IMR-90 (cell line): Measurements from ENCODE around the gene RALGAPA1. TPM values are rescaled to one million over a fixed set of nuclear protein-coding genes. Genes with fewer than 3 reads are reported as not detected.

Source experiments
- ATAC-seq: fragments of 200-7000 bp; cut with Tn5 transposase; 2 replicates; pipeline ENCODE4 v1.9.1; 2020; ENCODE audit warnings: low read depth, mild to moderate bottlenecking, moderate library complexity
- BruUV-seq: library from RNA; stranded (reverse); fragments of 400-500 nt; replicated peaks from 2 replicates; lab custom pipeline; 2021; lab: Mats Ljungman, UMichigan
- CTCF ChIA-PET: fragments of 300-600 bp; formaldehyde crosslinking; extraction: SDS; loops from one replicate; lab custom pipeline; 2021; ENCODE audit warnings: antibody characterized with exemption; lab: Yijun Ruan, JAX
- POLR2A ChIA-PET: fragments of 300-600 bp; sonication (Branson Sonifier 250); formaldehyde crosslinking; loops from one replicate; lab custom pipeline; 2022; ENCODE audit warnings: antibody characterized with exemption; ENCODE audit not compliant: unreplicated experiment; lab: Charles Lee
- DNase-seq: peaks from one replicate; pipeline ENCODE4 v3.0.0; 2013
- H2AFZ ChIP-seq: replicated peaks from 2 replicates; pipeline ENCODE3; 2013; ENCODE audit warnings: low read length, mild to moderate bottlenecking; ENCODE audit not compliant: poor library complexity
- H2AK5ac ChIP-seq: 2 replicates; pipeline ENCODE4 v1.6.1; 2013; ENCODE audit warnings: low read depth, low read length, inconsistent platforms
- H2AK9ac ChIP-seq: replicated peaks from 2 replicates; pipeline ENCODE3; 2013; ENCODE audit warnings: mild to moderate bottlenecking, low read depth, low read length, moderate library complexity; ENCODE audit not compliant: poor library complexity
- H2BK120ac ChIP-seq: 2 replicates; pipeline ENCODE4 v1.6.1; 2013; ENCODE audit warnings: low read depth, low read length, inconsistent platforms
- H2BK15ac ChIP-seq: 3 replicates; pipeline ENCODE4 v1.6.1; 2013; ENCODE audit warnings: low read depth, low read length, inconsistent platforms
- H2BK20ac ChIP-seq: 2 replicates; pipeline ENCODE4 v1.6.1; 2013; ENCODE audit warnings: low read depth, mild to moderate bottlenecking, inconsistent platforms, low read length, moderate library complexity
- H2BK5ac ChIP-seq: 2 replicates; pipeline ENCODE4 v1.6.1; 2013; ENCODE audit warnings: mild to moderate bottlenecking, low read depth, low read length, inconsistent platforms; ENCODE audit not compliant: poor library complexity, severe bottlenecking
- H3K14ac ChIP-seq: replicated peaks from 2 replicates; pipeline ENCODE4 v1.6.1; 2013; ENCODE audit warnings: low read depth, low read length, inconsistent platforms
- H3K18ac ChIP-seq: 2 replicates; pipeline ENCODE4 v1.6.1; 2013; ENCODE audit warnings: low read depth, low read length, control low read depth
- H3K23ac ChIP-seq: 2 replicates; pipeline ENCODE4 v1.6.1; 2013; ENCODE audit warnings: low read depth, low read length, inconsistent platforms
- H3K27ac ChIP-seq: 2 replicates; pipeline ENCODE4 v1.5.1; 2013; ENCODE audit warnings: mild to moderate bottlenecking, control low read depth, low read length; ENCODE audit not compliant: insufficient read depth
- H3K27me3 ChIP-seq: 2 replicates; pipeline ENCODE4 v1.6.1; 2013; ENCODE audit warnings: low read length; ENCODE audit not compliant: control insufficient read depth, insufficient read depth
- H3K36me3 ChIP-seq: 2 replicates; pipeline ENCODE4 v1.6.1; 2013; ENCODE audit warnings: low read length, mixed read lengths; ENCODE audit not compliant: control insufficient read depth, insufficient read depth
- H3K4ac ChIP-seq: 2 replicates; pipeline ENCODE4 v1.6.1; 2013; ENCODE audit warnings: low read depth, low read length, inconsistent platforms
- H3K4me1 ChIP-seq: 2 replicates; pipeline ENCODE4 v1.6.1; 2013; ENCODE audit warnings: low read length, mixed read lengths; ENCODE audit not compliant: control insufficient read depth, insufficient read depth
- H3K4me2 ChIP-seq: 2 replicates; pipeline ENCODE4 v1.6.1; 2013; ENCODE audit warnings: low read depth, mild to moderate bottlenecking, control low read depth, low read length, moderate library complexity
- H3K4me3 ChIP-seq: 2 replicates; pipeline ENCODE4 v1.5.1; 2013; ENCODE audit warnings: low read depth, mild to moderate bottlenecking, control low read depth, low read length, moderate library complexity; ENCODE audit not compliant: insufficient read depth
- H3K56ac ChIP-seq: 2 replicates; pipeline ENCODE4 v1.6.1; 2013; ENCODE audit warnings: low read length, inconsistent platforms; ENCODE audit not compliant: insufficient read depth; ENCODE audit errors: extremely low read depth
- H3K79me1 ChIP-seq, 2 experiments: 2 replicates each; pipeline ENCODE4 v1.6.1; 2013; ENCODE audit warnings: low read length in 2 of 2, inconsistent platforms in 1 of 2, low read depth in 1 of 2
- H3K9ac ChIP-seq: 2 replicates; pipeline ENCODE4 v1.6.1; 2013; ENCODE audit warnings: low read depth, low read length, control low read depth
- H3K9me1 ChIP-seq: 2 replicates; pipeline ENCODE4 v1.6.1; 2013; ENCODE audit warnings: low read length, inconsistent platforms; ENCODE audit not compliant: insufficient read depth
- H3K9me3 ChIP-seq: 2 replicates; pipeline ENCODE4 v1.6.1; 2013; ENCODE audit warnings: low read length; ENCODE audit not compliant: control insufficient read depth, insufficient read depth
- H4K20me1 ChIP-seq: 2 replicates; pipeline ENCODE4 v1.6.1; 2013; ENCODE audit warnings: low read length, inconsistent platforms; ENCODE audit not compliant: insufficient read depth
- H4K5ac ChIP-seq: 2 replicates; pipeline ENCODE4 v1.6.1; 2013; ENCODE audit warnings: mild to moderate bottlenecking, low read depth, low read length, control low read depth
- H4K8ac ChIP-seq, 2 experiments: 2 replicates each; pipeline ENCODE4 v1.6.1; 2013; ENCODE audit warnings: low read depth in 2 of 2, low read length in 2 of 2, control low read depth in 1 of 2, inconsistent platforms in 1 of 2
- H4K91ac ChIP-seq: 2 replicates; pipeline ENCODE4 v1.6.1; 2013; ENCODE audit warnings: low read depth, low read length, inconsistent platforms; ENCODE audit not compliant: insufficient read depth
- BHLHE40 ChIP-seq: fragments of 150-350 bp; IDR thresholded peaks from 2 replicates; pipeline ENCODE4 v1.6.1; 2016; ENCODE audit warnings: mild to moderate bottlenecking, low read depth, low read length
- CEBPB ChIP-seq: IDR thresholded peaks from 2 replicates; pipeline ENCODE4 v1.6.1; 2012; ENCODE audit warnings: low read depth, low read length, improper control_type of control experiment
- CHD1 ChIP-seq: IDR thresholded peaks from 2 replicates; pipeline ENCODE4 v1.6.1; 2012; ENCODE audit warnings: low read depth, low read length, improper control_type of control experiment
- CTCF ChIP-seq: conservative IDR thresholded peaks from 2 replicates; pipeline ENCODE4 v1.5.1; 2012; ENCODE audit warnings: mild to moderate bottlenecking, low read depth, low read length, improper control_type of control experiment
- FOS ChIP-seq: fragments of 150-350 bp; IDR thresholded peaks from 2 replicates; pipeline ENCODE4 v1.6.1; 2016; ENCODE audit warnings: low read depth, low read length
- MAFK ChIP-seq: IDR thresholded peaks from 2 replicates; pipeline ENCODE4 v1.6.1; 2012; ENCODE audit warnings: low read depth, low read length, improper control_type of control experiment
- MAZ ChIP-seq: IDR thresholded peaks from 2 replicates; pipeline ENCODE4 v1.6.1; 2012; ENCODE audit warnings: low read depth, mild to moderate bottlenecking, low read length, improper control_type of control experiment, moderate library complexity, borderline replicate concordance
- MXI1 ChIP-seq: IDR thresholded peaks from 2 replicates; pipeline ENCODE4 v1.6.1; 2012; ENCODE audit warnings: low read depth, mild to moderate bottlenecking, low read length, moderate library complexity, borderline replicate concordance
- NFE2L2 ChIP-seq: fragments of 150-350 bp; IDR thresholded peaks from 2 replicates; pipeline ENCODE4 v1.6.1; 2016; ENCODE audit warnings: low read depth, mild to moderate bottlenecking, low read length
- POLR2A ChIP-seq: IDR thresholded peaks from 2 replicates; pipeline ENCODE4 v1.6.1; 2012; ENCODE audit warnings: mild to moderate bottlenecking, low read depth, low read length
- RAD21 ChIP-seq: IDR thresholded peaks from 2 replicates; pipeline ENCODE4 v1.6.1; 2012; ENCODE audit warnings: low read length, improper control_type of control experiment
- RCOR1 ChIP-seq: IDR thresholded peaks from 2 replicates; pipeline ENCODE4 v1.6.1; 2012; ENCODE audit warnings: mild to moderate bottlenecking, low read length, improper control_type of control experiment; ENCODE audit not compliant: insufficient replicate concordance
- RFX5 ChIP-seq: IDR thresholded peaks from 2 replicates; pipeline ENCODE4 v1.8.0; 2012; ENCODE audit warnings: low read depth, mild to moderate bottlenecking, low read length, moderate library complexity
- SMC3 ChIP-seq: fragments of 150-350 bp; IDR thresholded peaks from 2 replicates; pipeline ENCODE4 v1.6.1; 2016; ENCODE audit warnings: low read depth, mild to moderate bottlenecking, antibody characterized with exemption, low read length, moderate library complexity
- USF2 ChIP-seq: fragments of 150-350 bp; IDR thresholded peaks from 2 replicates; pipeline ENCODE4 v1.6.1; 2017; ENCODE audit warnings: mild to moderate bottlenecking, antibody characterized with exemption, low read length, low read depth
- WGBS, 2 experiments: methylation state at CpG; one replicate each; pipeline versions ENCODE4 v1.1.5 to v1.1.7; 2013; ENCODE audit warnings: missing lambda C conversion rate in 2 of 2; ENCODE audit not compliant: insufficient read length in 1 of 2; ENCODE audit errors: extremely low coverage in 2 of 2; 5-methylcytosine and 5-hydroxymethylcytosine counted together
- dilution Hi-C: fragments of 300-500 bp; cut with HindIII; formaldehyde crosslinking; loops from one replicate; pipeline ENCODE4 v1.14.3; 2018; ENCODE audit warnings: low sequenced_read_pairs; ENCODE audit not compliant: unreplicated experiment
- in situ Hi-C: fragments of 300-500 bp; cut with MboI; formaldehyde crosslinking; loops from 3 replicates; pipeline ENCODE4 v1.14.3; 2019; ENCODE audit warnings: low sequenced_read_pairs, inconsistent platforms, mixed read lengths
- intact Hi-C: fragments of 100-400 bp; cut with micrococcal nuclease; formaldehyde crosslinking; loops from 2 replicates; pipeline ENCODE4 v1.10.0; 2022
- polyA plus RNA-seq, 3 experiments: library from polyadenylated mRNA; depleted of rRNA; stranded (reverse); fragments of >200 nt; gene quantifications; 2 replicates each; pipeline ENCODE4 v1.2.3, GENCODE V29; 2012; ENCODE audit warnings: low replicate concordance in 1 of 3
- total RNA-seq: library from RNA; depleted of rRNA; stranded (reverse); fragments of >200 nt; gene quantifications from 2 replicates; pipeline ENCODE4 v1.2.3, GENCODE V29; 2012
- TF ChIP-seq, protein P1 (sequence below): fragments of 150-350 bp; IDR thresholded peaks from 2 replicates; pipeline ENCODE4 v1.6.1; 2016; ENCODE audit warnings: low read depth, mild to moderate bottlenecking, low read length, moderate library complexity, borderline replicate concordance

Gene RALGAPA1
- total and polyA plus RNA-seq, 2 of the 4 experiments (the other 2 are of a cell fraction) = 5.1 to 25.6 TPM

GRCh38 chr14:35708062-35708461, 101.0 kb downstream of the RALGAPA1 start:
- H3K9me1 ChIP-seq = no peaks in the 10 kb centered on the region; the same call in 1 of the 2 replicates
- in situ Hi-C loops (no loop called here), dilution Hi-C loops (no loop called here), intact Hi-C loops (no loop called here)
- no peak overlapping the region for H2BK20ac ChIP-seq
- no peak overlapping the region for H3K56ac ChIP-seq
- H2BK120ac ChIP-seq = no peak overlapping the region
- H2AK5ac ChIP-seq = no peak overlapping the region
- H3K36me3 ChIP-seq = no peaks in the 10 kb centered on the region
- H4K8ac ChIP-seq = no peak overlapping the region
- H4K91ac ChIP-seq = no peak overlapping the region
- H4K20me1 ChIP-seq = no peaks in the 10 kb centered on the region
- no peak overlapping the region for H3K4me2 ChIP-seq
- CTCF ChIA-PET = no interaction called here
- no peak overlapping the region for H4K5ac ChIP-seq
- no peak overlapping the region for H3K27ac ChIP-seq
- H2AFZ ChIP-seq = no peak overlapping the region
- H3K9ac ChIP-seq = no peak overlapping the region
- no peak overlapping the region for H3K14ac ChIP-seq
- TF ChIP-seq MAFK (no peak), NFE2L2 (no peak), SMC3 (no peak), RFX5 (no peak), RAD21 (no peak), FOS (no peak), CEBPB (no peak), BHLHE40 (no peak), CHD1 (no peak), USF2 (no peak), RCOR1 (no peak), CTCF (no peak), MXI1 (no peak), POLR2A (no peak), MAZ (no peak)
- TF ChIP-seq, protein P1, sequence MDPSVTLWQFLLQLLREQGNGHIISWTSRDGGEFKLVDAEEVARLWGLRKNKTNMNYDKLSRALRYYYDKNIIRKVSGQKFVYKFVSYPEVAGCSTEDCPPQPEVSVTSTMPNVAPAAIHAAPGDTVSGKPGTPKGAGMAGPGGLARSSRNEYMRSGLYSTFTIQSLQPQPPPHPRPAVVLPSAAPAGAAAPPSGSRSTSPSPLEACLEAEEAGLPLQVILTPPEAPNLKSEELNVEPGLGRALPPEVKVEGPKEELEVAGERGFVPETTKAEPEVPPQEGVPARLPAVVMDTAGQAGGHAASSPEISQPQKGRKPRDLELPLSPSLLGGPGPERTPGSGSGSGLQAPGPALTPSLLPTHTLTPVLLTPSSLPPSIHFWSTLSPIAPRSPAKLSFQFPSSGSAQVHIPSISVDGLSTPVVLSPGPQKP = no peak
- no peak overlapping the region for H2BK15ac ChIP-seq
- BruUV-seq = no TSS peak
- DNase-seq (peak; percentile 20), ATAC-seq (peak; percentile 37)
- no peaks in the 10 kb centered on the region for H3K4me1 ChIP-seq
- H3K4me3 ChIP-seq = no peak overlapping the region
- H3K79me1 ChIP-seq = no peaks in the 10 kb centered on the region
- no peaks in the 10 kb centered on the region for H3K27me3 ChIP-seq
- no peaks in the 10 kb centered on the region for H3K9me3 ChIP-seq
- POLR2A ChIA-PET = no interaction called here
- no peak overlapping the region for H2AK9ac ChIP-seq
- no CpG with 5 or more reads among the region's 1 CpG for WGBS, 2 experiments
- no peak overlapping the region for H2BK5ac ChIP-seq
- no peak overlapping the region for H3K18ac ChIP-seq
- no peak overlapping the region for H3K4ac ChIP-seq
- H3K23ac ChIP-seq = no peak overlapping the region
